HG02938 (cell line): ENCODE results near the gene PLA2G5.
"Not testable (repeated sequence)": the region's sequence is repeated elsewhere in the genome, so short reads cannot be mapped to it uniquely, and the experiment has no call there.

Source experiments
- ATAC-seq: cut with Tn5 transposase; IDR thresholded peaks from one replicate; pipeline ENCODE4 v1.9.1; 2021; ENCODE audit warnings: mild to moderate bottlenecking, moderate library complexity; ENCODE audit not compliant: unreplicated experiment

PLA2G5 gene

DNA sequence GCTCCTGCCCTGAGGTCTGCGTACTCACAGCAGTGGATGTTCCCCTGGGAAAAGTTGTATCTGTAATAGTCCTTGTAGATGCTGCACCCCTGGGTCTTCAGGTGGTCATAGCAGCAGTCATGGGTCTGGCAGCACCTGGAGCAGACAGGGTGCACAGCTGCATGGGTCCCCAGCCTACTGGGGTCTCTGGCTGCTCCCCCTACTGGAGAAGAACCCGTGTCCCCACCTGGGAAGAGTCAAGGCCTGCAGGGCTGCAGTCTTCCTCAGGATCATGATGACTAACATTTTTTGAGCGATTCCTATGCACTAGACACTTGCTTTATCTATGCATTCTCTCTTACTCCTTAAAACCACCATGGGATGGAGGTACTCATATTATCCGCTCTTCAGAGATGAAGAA lies 45.5 kb downstream of the PLA2G5 start:
- ATAC-seq: no peak

DNA sequence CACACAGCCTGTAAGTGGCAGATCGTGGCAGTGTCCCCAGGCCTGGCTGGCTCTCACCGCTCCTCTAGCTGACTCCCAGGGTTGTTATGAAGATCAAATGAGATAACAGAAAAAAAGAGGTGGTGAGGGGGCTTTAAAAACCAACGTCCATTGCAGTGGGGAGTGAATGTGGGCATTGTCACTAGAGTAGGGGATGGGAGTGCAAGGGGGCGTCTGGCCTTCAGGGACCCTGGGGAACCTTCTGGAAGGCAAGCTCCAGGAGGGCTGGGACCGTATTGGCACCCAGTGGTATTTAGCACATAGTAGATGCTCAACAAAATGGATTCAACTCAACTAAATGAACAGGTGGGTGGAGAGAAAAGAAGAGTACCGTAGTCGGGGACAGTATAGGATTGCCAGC lies 45.9 kb downstream of the PLA2G5 start:
- no peak for ATAC-seq

DNA sequence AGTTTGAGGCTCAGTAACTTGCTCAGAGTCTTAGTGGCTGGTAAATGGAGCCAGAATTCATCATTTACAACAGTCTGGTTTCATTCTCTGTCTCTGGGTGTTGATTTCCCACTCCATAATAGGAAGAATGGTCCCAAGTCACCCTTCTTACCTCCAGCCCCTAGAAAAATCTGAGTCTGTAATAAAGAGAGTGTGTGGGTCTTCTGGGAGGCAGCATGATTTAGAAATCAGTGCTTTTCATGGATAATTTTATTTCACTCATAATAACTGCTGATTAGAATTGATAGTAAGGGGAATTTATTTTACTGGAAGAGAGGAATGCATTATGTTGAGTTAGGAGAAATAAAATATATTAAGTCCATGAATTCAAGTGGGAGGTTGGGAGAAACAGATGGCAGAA lies 47.2 kb downstream of the PLA2G5 start:
- no peak for ATAC-seq

DNA sequence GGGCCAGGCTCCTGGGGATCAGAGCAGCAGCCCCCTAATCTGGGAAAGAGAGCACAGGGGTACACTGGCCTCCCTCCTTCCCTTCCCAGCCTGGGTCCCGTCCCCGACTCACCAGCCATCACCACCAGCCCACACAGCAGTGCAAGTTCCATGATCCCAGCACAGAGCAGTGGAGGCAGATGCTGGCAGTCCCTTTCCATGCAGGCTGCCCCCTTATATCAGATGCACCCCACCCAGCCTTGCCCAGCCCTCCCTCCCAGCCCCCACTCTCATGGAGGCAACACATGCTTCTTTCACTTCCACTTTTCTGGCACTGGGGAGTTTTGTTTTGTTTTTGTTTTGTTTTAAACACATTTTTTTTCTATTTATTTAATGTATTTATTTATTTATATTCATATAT lies 49.4 kb downstream of the PLA2G5 start, which contains the start of gene PLA2G2D:
PLA2G2D (minus strand) TSS at position 190 of the 400 bp plus-strand sequence; CDS start at position 152, 38 bp downstream.
- ATAC-seq: no peak

DNA sequence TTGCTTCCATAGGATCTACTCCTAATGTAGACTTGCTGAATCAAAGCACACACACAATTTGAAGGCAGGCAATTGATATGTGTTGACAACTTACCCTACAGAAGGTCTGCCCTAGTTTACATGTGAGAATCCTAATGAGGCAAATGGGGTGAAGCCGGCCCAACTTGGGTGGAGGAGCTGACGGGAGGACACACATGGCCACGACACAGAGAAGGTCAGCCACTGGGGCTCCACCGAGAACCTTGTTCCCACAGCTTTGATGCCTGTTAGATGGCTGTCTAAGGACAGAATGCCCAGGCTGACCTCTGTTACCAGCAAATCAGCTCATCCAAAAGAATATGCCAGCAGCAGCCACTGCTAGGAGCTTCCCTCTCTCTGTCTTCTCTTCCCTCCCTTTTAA lies 50.8 kb downstream of the PLA2G5 start:
- no peak for ATAC-seq

DNA sequence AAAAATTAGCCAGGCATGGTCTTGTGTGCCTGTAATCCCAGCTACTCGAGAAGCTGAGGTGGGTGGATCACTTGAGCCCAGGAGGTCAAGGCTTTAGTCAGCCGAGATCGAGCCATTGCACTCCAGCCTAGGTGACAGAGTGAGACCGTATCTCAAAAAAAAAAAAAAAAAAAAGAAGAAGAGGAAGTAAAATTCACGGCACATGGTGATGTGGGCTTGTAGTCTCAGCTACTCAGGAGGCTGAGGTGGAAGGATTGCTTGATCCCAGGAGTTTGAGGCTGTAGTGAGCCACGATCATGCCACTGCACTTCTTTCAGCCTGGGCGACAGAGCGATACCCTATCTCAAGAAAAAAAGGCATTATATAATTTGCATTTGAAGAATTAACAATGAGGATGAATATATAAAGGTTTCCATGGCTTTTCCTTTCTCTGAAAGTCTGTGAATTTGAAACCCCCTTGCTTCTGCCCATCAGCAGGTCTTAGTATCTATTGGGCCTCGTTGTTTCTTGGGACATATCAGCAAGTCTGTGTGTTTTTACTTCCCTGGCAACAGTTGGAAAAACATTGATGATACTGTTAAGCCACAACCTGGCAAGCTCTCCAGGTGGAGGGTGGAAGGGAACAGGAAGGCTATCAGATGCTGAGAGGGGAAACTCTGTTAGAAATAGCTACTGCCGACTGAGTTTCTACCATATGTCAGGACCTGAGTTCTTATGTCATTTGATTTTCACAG lies 53.9 kb downstream of the PLA2G5 start:
- no peak for ATAC-seq

DNA sequence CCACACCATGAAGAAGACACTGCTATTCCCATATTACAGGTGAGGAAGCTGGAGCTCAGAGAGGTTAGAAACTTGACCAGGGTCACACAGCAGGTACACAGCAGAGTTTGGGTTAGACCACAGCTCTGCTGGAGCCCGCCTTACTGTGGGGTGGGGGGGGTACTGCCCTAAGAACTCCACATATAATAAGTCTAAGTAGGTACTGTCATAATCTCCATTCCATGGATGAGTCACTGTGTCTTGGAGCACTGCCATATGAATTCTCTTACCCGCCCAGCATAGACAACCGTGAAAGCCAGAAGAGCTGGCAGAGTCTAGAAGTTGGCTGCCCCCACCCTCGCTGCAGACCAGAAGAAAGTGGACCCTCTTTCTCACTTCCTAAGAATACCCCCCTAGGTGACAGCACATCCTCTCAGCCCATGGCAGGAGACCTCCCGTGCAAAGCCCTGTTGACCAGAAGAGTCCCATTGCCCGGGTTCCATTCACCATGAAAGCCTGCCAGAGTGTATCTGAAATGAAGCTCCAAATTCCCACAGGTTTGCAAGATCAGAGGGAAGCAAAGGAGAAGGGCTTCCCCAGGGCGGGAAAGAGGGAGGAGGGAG lies 54.6 kb downstream of the PLA2G5 start:
- no peak for ATAC-seq

DNA sequence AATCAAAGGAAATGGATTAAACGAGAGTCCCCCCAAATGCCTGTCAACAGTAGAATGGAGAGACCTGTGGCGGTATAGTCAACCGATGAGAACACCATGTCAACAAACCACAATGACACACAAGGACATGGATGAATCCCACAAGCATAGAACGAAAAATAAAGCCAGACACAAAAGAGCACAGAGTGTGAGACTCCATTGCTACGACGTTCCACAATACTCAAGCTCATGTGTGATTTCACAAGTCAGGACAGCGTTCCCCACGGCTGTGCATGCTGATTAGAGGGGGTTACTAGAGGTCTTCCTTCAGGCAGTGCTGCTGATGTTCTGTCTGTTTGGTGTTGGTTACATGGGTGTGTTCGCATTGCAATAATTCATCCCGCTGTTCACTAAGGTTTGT lies 55.1 kb downstream of the PLA2G5 start:
- ATAC-seq: no peak

DNA sequence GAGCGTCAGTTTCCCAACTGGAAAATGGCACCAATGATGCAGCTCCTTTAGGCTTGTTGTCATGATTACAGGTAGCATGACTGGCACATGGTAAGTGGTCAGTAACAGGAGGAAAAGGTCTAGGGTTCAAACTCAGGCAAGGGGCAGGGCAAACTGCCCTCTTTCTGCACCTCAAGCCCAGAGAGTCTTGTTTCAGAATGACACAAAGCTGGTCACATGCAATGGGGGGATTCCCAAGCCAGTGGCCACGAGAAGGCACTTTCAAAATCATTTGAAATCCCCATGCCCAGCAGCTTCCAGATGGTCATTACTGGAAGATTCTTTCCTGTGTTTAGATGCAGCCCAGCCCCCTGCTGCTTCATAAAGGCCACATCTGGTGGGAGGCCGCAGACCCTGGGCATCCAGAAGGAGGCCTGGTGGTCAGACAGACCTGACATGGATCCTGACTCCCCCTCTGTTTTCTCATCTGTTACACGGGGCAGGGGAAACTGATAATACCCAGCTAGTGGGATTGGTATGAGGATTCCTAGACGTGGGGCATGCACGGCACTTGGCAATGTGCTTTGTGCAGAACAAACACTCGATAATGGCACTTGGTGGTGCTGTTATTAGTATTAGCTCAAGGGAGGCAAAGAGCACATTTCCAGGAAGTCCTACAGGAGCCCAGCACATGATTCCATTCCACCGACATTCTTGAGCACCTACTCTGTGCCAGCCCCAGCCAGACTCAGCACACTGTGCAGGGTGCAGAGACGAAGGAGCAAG lies 56.2 kb downstream of the PLA2G5 start:
- no peak for ATAC-seq

DNA sequence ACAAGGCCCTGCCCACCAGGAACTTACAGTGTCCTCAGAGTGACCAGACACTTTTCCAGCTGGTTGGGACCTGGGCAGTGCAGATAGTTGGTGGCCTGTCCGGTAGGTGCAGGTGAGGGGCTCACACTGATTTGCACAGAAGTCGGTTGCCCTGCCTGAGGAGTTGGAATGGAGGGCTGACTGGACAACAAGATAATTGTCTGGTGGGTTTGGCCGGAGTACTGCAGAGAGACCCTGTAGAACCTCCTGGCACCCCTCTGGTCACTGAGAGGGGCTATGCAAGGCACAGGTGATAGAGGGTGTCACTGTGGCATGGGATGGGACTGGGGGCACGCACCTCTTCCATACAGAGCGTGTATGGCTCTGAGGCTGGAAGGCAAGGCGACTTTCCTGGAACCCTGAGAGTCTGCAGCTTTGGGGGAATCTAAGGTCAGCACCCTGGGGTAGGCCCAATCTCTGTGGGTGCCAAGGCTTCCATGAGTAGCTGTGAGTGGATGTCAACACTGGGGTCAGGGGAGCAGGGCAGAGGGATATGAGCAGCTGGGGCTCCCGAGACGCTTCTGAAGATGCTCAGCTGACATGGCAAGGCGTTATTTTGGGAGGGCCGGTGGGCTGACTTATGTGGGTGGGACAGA lies 56.9 kb downstream of the PLA2G5 start:
- no peak for ATAC-seq

DNA sequence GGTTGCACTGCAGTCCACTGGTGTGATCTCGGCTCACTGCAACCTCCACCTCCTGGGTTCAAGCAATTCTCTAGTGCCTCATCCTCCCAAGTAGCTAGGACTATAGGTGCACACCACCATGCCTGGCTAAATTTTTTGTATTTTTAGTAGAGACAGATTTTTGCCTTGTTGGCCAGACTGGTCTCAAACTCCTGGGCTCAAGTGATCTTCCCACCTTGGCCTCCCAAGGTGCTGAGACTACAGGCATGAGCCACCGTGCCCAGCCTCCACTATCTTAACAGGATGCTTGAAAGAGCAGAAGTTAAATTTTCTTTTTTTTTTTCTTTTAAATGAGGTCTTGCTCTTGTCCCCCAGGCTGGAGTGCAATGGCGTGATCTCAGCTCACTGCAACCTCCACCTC lies 60.5 kb downstream of the PLA2G5 start:
- not testable (repeated sequence) for ATAC-seq

DNA sequence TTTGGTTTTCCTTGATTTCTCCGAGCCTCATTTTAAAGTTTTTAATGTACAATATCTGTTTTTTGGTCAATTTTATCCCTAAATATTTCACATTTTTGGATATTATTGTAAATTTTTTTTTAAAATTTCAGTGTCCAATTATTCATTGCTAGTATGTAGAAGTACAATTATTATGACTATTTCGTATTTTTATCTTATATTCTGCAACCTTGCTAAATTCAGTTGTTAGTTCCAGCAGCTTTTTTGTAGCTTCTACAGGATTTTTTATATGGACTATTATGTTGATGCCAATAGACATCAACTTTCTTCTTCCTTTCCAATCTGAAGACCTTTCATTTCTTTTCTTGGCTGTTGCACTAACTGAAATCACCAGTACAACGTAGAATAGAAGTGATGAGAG lies 65.0 kb downstream of the PLA2G5 start:
- no peak for ATAC-seq

DNA sequence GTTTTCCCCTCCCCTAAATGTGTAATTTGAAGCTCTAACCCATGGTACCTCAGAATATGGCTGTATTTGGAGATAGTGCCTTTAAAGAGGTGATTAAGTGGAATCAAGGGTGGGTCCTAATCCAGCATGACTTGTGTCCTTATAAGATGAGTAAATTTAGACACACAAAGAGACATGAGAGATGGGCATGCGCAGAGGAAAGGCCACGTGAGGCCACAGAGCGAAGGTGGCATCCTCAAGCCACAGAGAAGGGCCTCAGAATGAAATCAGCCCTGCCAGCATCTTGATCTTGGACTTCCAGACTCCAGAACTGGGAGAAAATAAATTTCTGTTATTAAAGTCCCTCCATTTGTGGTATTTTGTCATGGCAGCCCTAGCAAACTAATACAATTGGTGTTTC lies 66.3 kb downstream of the PLA2G5 start:
- no peak for ATAC-seq

DNA sequence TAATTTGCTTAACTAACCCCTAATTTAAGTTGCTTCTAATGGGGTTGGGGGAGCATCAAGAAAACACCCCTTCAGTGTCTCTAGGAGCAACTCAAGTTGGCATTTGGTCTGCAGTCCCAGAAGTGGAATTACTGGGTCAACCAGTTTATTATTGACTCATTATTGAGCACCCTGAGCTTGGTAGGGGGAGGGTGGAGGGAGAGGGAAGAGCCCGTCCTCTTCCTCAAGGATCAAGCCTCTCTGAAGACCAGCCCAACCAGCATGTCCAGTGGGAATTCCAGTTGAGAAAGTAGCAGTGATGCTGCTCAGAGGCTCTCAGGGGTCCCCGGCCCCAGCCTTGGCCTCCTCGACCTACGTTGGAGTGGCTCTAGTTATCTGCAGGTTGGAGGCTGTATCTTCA lies 67.1 kb downstream of the PLA2G5 start:
- no peak for ATAC-seq

DNA sequence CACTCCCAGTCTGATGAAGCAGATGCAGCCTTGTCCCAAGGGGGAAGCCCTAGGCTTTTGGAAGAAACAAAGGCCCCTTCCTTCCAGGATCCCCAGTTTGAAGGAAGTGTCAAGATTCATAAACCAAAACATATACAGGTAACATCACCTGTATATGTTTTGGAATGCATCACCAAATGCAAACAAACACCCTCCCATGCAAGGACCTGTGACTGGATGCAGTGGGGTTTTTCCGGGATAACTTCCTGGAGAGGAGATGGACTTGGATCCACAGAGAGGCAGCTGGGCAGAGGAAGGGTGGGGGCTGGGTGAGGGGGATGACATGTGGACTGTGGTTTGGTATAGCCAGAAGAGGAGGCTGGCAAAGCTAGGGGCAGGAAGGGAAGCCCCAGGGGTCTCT lies 67.6 kb downstream of the PLA2G5 start:
- ATAC-seq: no peak

DNA sequence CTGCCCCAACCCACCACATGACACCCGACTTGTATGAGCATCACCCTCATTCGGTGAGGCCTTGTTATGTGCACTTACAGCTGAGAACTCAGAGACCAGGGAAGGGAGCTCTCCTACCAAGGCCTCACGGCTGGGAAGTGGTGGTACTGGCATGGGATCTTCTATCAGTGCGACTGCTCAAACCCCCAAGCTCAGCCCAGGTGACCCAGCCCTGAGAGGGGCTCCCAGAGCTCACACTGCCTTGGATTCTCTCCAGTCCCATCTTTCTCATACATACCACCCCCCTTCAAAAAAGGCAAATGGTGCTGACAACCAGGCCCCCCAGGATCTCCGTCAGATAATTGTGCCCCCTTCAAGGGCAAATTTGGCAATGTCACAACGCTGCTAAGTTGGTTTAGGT lies 68.4 kb downstream of the PLA2G5 start:
- no peak for ATAC-seq

DNA sequence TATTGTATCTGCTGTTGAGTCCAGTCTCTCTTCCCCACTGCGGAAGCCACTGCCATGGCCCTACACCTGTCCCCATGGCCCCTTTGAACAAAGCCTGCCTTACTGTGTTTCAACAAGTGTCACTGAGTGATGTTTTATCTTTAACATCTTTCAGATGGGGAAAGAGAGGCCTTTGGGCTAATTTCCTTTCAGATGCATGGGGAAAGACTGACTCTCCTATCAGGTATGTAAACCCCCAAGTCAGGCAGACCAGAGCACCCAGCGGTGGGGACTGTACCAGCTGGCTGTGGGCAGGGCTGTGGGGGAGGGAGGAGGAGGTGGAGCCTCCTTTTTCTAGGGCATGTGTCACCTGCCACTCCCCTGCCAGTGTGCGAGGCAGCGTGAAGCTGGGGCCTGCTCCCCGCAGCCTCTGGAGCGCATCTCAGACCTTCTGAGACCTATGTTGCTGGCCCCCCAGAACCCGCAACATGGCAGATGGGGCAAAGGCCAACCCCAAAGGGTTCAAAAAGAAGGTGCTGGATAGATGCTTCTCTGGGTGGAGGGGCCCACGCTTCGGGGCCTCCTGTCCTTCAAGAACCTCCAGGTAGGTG lies 69.1 kb downstream of the PLA2G5 start, which contains the start of gene PLA2G2F:
PLA2G2F (plus strand) TSS at position 363 of the 590 bp plus-strand sequence; CDS start at position 468, 105 bp downstream.
- no peak for ATAC-seq

DNA sequence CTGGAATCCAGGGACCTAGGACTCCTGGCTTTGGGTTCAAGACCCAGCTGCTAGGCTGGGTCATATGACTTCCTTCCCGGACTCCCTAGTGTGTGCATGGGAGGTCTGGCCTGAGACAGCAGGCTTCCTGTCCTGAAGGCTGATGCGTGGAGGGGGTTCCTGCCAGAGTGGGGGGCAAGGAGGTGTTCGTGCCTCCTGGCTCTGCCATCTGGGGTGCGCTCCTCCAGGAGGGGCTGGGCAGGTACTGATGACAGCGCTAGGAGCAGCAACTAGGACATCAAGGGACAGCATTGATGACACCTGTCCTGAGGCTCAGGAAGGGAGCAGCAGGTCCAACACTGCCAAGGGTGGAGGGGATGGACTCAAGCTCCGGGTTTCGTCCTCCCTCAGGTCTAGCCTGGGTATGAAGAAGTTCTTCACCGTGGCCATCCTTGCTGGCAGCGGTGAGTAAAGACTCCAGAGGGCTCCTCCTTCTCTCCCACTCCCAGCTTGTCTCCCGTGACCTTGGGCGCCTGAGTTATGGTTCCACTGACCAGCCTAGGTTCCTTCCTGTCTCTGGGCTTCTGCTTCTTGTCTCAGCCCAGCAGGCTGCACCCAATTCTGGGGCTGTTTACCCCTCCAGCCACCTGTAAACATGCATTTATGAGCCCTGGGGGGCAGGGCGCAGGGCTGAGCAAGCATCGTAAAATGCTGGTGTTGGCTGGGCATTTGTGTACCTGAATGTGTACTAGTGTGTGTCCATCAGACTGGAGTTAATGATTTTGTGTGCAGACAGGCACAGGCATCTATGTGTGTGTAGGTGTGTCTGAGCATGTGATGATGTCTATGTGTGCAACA lies 70.0 kb downstream of the PLA2G5 start:
- ATAC-seq: no peak

DNA sequence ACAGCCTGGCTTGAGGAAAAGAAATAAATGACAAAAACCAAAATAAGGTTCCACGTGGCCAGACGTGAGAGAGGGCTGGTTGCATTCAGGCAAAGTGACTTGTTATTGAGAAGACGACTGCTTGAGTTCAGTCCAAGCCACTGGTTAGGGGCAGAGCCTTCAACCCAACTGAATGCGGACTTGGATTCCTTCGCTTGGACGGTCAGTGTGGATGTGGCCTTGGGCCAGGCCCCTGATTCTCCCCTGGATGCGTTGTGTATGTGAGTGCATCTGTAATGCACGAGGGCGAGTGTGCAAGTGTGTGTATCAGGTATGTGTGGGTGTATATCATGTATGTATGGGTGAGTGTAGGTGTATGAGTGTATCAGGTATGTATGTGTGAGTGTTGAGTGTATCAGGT lies 71.0 kb downstream of the PLA2G5 start:
- no peak for ATAC-seq

DNA sequence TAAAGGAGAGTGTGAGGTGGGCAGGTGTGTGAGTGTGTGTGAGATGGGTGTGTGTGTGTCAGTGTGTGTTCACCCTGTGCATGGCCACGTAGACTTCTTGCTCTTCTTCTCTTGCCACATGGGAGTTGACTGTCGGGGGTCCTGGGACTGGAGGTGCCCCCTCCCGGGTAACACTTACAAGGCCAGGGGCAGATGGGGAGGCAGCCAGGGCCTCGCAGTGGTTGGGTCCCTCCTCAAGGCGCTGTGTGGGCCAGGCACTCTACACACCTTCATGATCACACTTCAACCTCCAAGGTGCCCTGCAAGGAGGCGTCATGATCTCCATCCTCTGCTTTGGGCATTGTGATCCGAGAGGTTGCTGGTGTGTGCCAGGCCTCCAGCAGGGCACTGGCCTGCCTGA lies 71.5 kb downstream of the PLA2G5 start:
- no peak for ATAC-seq
